Heart left ventricle (tissue), 13 donors: Measurements from ENCODE around the gene C5orf15.

Source experiments
- POLR2A ChIP-seq, 2 donors: fragments of 450-650 bp; IDR thresholded peaks; one replicate each; pipeline ENCODE4 v1.6.1; 2017; ENCODE audit warnings: antibody characterized with exemption in 2 of 2, mild to moderate bottlenecking in 2 of 2, moderate library complexity in 2 of 2
- TF ChIP-seq, protein P1 (sequence below), 12 donors: fragments of 200-600 bp; sonication (generic) in 4 of 12; IDR thresholded peaks; one replicate each; pipeline versions ENCODE4 v1.5.0 to v1.8.0; 2018 to 2022; ENCODE audit warnings: antibody characterized with exemption in 12 of 12, mild to moderate bottlenecking in 5 of 12
- donor health status: ischemic (EF 13 %, LVEDD 7.1; RV severe dilation, severe dysfunction).
- donor health status: DM: no; HTN: yes; CAD: no.
- donor health status: DM: no; HTN: no; CAD: no.
- donor health status: ischemic (EF 25% LVEDD 6.9; RV normal size, moderate dysfunction).
- donor health status: ischemic (EF 25% LVEDD 5.7; RV mildly dilated, moderate dysfunction).
- donor health status: ischemic (EF 35%, LVEDD 5.7; RV mildly dilated, moderate dysfunction).
- donor health status: nonischemic (EF 11% LVEDD 7.7; RV severe dilation, severe dysfunction).
- donor health status: DM: yes; HTN: yes; CAD: no.
- donor health status: PGD.
- donor health status: ischemic (EF 29% LVEDD 5.4; RV normal size, mild dysfunction).
- donor health status: nonischemic (EF 23%, LVEDD 6.1; RV moderate dilation, normal function).

DNA sequence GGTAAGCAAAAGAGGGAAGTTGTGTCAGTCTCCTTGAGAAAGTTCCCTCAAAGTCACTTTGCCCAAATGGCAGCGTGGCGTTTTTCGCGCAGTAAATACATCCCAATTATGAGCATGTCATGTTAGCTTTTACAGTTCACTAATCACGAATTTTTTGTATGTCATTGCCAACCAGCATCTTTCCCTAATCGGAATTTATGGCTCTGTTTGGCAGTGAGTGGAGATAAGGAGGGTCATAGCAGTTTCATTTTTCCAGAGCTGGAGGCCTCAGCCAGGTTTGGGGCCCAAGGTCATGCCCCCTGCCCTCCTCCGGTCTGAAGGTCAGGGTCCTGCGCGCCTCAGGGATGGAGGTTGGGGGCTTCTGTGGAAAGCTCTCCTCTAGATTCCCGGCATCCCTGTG is 50.1 kb downstream of the C5orf15 start:
- TF ChIP-seq, protein P1, sequence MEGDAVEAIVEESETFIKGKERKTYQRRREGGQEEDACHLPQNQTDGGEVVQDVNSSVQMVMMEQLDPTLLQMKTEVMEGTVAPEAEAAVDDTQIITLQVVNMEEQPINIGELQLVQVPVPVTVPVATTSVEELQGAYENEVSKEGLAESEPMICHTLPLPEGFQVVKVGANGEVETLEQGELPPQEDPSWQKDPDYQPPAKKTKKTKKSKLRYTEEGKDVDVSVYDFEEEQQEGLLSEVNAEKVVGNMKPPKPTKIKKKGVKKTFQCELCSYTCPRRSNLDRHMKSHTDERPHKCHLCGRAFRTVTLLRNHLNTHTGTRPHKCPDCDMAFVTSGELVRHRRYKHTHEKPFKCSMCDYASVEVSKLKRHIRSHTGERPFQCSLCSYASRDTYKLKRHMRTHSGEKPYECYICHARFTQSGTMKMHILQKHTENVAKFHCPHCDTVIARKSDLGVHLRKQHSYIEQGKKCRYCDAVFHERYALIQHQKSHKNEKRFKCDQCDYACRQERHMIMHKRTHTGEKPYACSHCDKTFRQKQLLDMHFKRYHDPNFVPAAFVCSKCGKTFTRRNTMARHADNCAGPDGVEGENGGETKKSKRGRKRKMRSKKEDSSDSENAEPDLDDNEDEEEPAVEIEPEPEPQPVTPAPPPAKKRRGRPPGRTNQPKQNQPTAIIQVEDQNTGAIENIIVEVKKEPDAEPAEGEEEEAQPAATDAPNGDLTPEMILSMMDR (IDR thresholded peaks at IDR 0.05), result no peak
- TF ChIP-seq POLR2A (IDR thresholded peaks at IDR 0.05), result no peak
